Stimulated activated CD8-positive, alpha-beta memory T cell treated with anti-CD3 and anti-CD28 coated beads, Interleukin-7, amount 100 ng/mL, for 1 hour (primary cell): Measurements from ENCODE around the gene CLN5.
A peak's percentile ranks its signal among the peaks of the same experiment; 100 is the strongest.

Experiments used
- DNase-seq, 2 donors: peaks; one replicate each; pipeline ENCODE4 v3.0.0-alpha.2; 2020; ENCODE audit warnings: low read depth in 2 of 2

The CLN5 gene

DNA sequence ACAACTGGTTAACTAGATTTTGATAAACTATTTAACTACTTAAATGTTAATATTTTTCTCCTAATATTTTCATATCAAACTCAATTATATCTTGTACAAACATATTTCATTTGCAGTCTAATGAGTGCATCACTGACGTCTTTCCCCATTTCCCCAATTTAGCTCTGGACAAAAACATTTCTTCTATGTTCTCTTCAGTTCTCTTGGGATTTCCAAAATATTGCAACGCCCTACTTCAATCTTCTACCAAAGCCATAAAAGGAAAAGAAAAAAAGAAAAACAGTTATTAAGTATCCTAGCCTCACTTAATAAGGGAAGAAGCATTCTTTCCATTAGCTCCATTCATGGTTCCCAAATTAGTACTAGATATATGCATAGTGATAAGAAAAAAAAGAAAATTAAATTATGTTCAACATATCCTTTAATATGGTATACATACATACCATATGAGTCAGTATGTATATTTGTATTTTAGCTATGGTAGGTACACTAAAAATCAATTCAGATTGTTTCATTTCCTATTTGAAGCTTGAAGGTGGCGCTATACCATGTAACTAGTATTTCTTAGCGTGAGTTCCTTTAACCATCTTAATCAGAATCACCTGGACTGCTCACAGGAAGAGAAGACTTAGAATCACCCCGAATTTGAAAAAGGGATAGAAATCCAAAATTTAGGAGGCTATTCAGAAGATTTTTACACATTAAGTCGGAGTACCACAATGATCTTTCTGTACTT is 25.2 kb downstream of the CLN5 start:
- no peak for DNase-seq

DNA sequence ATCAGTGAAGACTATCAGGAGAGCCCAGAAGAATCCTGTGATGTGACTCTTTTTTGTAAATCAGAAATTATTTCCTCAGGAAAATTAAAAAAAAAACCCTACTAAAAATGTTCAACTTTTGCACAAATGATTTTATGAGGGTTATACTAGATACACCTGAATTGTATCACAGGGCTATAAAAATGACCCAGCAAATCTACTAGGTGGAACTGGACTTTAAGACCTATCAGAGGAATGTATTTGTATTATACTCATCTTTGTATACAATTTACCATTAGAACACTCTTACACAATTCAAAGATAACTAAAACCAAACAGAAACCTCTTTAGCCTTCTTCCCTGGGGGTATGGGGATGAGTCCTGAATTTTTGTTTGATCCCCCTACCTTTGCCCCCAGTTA is 27.9 kb downstream of the CLN5 start:
- DNase-seq = no peak

DNA sequence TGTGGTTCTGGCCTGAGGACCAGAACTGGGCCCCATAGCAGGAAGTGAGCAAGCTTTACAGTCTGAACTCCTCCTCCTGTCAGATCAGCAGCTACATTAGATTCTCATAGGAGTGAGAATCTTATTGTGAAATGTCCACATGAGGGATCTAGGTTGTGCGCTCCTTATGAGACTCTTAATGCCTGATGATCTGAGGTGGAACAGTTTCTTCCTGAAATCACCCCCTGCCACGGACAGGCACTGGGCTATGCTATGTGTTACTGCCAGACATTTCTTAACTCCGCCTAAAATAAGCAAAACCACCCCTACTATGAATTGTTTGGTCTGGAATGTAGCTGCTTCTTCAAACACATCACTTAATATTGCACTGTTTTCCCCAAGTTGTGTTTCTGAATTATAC is 30.5 kb downstream of the CLN5 start:
- no peak for DNase-seq

DNA sequence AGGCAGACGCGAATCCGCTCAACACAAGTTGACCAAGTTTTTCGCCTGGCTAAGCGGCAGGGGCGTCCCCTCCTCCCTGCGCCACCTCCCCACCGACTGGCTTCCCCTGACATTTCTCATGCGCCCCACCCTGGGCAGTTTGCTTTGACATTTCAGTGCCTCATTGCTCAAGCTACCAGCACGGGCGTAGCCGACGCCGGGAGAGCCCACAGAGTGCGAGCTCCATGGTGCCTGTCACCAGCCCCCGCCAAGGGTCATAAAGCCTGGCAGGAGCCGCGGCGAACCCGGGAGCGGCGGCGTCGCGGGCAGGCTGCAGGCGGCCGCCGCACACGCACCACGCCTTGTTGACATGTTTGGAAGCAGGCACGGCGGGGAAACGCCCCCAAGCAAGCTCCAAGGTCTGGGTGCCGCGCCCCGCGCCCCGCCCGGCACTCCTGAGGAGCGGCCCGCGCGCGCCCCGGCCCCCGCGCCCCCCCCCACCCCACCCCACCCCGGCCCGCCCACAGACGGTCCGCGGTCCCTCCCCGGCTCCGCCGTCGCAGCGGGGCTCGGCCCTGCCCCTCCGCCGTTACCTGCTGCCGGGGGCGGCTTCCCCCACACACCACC is 34.5 kb downstream of the CLN5 start:
- peak; percentile 47 to 49 for DNase-seq

DNA sequence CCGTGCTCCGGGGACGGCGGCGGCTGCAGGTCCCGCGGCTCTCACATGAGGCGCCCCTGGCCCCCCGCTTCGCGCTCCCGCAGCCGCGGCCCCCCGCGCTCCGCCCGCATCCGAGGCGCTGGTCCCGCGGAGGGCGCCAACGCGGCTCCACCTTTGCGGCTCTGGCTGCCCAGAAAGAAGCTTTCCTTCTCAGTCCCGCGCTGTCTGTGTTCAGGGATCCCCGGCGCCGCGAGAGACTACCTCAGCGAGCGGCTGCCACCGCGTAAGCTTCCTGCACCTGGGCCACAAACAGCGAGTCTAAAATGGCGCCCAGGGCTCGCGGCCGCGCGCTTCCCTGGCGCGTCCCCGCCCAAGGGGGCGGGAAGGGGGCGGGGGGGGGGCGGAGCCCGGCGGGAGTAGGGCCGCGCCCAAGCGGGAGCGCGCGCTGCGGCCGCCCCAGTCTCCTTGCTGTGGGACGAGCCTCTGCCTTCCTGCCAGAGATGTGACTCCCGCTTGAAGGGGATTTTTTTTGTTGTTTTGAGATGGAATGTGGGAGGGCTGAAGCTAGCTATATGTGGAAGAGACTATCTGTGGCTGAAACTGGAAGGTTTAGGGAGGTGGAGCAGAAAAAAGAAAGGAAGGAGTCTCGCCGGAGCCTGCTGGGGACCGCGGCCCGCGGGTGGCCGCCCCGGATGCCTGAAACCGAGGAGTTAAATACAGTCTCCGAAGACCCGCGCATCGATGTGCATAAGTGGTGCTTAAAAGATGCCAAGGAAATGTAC is 35.2 kb downstream of the CLN5 start, which contains the start of gene FBXL3:
Gene FBXL3 (minus strand): TSS at position 299 of the 761 bp plus-strand sequence. CDS start 5,299 bp downstream, outside the sequence.
- peak; percentile 59 to 61 for DNase-seq

DNA sequence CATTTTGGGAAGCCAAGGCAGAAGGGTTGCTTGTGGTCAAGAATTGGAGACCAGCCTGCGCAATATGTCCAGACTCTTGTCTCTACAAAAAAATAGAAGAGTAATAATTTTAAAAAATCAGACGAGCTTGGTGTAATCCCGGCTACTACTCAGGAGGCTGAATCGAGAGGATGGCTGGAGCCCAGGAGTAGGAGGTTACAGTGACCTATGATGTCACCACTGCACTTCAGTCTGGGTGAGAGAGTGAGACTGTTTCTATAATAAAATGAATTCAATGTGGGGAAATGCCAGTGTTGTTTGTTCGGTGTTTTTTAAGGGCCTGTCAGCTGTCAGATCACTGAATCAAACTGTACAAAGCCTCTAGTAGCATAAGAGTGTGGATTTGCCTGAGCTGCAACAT is 36.3 kb downstream of the CLN5 start:
- DNase-seq = no peak

DNA sequence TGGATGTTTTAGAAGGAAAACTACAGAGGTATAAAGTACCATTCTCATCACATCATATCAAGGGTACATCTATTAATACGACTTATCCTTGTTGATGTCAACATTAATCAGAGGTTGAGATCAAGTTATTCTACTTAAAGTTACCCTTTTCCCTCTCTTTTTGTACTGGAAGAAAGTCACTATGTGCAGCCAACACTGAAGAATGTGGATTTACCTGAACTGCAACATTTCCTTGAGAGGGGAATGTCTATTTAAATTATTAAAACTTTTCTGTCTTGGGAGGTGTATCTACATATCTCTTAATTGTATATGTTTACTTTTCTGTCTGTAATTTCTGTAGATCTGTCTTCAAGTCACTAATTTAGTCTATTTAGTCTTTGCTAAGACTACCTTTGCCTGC is 37.6 kb downstream of the CLN5 start:
- no peak for DNase-seq

DNA sequence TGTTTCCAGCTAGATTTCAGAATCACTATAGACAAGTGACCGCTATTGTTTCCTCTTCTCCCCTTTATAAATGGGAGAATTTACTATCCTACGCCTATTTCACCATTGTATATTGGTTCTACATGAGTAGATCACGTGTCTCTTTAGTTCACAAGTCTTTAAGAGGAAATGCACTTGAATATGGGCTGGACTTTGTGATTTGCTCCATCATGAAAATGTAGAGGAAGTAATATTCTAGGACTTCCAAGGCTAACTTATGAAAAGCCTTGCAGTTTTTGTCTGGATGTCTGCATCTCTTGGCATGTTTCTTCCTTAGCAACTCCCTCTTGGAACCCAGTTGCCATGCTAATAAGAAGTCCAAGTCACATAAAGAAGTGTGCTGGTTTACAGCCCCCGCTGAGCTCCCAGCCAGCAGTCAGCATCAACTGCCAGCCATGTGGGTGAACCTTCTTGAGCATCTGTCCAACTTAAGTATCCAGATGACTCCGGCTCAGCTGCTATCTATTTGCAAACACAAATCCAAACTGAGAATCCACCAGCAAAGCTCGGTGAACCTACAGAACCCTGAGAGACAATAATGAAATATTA is 39.9 kb downstream of the CLN5 start:
- DNase-seq = no peak

DNA sequence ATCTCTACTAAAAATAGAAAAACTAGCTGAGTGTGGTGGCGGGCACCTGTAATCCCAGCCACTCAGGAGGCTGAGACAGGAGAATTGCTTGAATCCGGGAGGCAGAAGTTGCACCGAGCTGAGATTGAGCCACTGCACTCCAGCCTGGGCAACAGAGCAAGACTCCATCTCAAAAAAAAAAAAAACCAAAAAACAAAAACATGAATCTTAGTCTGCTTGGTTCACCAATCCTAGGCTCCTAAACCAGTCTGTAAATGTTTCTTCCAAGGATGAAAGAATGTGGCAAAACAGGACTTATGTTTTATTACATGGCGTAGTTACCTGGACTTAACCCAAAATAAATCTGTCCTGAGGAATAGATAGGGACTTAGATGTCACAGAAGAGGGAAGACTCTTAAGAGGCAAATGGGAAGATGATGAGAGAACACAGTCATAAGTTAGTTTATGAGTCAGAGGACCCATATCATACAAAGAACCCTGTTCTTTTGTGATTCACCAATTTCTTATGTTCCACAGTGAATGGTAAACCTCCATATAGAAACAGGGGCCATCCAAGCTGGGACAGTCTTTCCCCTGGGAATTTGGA is 41.9 kb downstream of the CLN5 start:
- DNase-seq = no peak

DNA sequence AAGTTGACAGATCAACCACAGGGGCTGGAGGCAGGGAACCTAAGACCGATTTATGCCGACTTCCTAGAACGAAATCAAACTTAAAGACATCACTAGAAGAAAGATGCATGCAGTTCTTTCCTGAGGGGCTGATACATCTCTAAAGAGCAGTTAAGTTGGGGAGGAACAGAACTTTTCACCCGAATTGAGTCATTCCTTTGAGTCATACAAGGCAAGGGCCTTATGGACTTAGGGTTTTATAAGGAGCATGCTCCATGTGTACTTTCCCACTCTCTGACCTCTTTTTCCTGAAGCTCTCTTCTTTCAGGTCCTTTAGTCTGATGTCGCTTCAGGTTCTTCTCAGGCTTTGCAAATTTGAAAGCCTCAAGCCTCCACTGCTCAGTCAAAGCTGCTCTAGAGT is 43.0 kb downstream of the CLN5 start:
- DNase-seq = no peak

DNA sequence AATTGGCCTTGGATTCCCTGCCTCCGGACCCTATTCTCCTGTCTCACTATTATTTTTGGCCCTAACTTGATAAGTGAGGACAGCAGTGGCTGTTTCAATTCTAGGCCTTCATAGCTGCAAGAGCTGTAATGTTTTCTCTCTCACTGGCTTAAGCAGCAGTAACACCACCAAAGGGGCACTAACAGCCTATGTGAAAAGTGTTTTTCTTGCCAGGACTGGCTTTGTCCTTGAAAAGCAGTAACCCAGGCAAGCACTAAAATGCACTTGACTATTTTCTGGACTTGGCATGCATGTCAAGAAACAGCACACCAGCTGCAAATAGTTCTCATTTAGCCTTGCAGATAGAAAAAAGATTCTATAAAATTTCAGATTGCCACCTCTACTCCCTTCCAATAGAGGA is 44.4 kb downstream of the CLN5 start:
- no peak for DNase-seq

DNA sequence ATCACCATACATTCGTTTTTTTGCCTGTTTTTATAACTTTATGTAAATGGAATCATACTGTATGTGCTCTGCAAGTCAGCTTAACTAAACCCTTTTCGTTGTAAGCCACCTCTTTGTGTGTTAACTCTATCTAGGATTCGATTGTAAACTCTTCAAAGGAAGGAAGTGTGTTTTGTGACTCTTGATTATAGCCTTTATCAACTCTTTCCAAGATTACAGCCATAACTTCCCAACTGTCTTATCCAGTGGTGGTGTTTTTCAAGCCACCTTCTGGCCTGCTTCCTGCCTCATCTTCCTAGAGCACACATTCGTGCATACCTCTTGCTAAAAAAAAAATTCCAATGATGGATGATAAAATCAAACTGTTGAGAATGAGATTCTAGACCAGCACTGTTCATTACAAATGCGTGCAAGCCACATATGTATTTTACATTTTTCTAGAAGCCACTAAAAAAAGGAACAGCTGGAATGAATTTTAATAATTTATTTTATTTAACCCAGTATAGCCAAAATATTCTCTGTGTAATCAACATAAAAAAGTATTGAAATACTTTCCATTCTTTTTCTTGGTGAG is 47.1 kb downstream of the CLN5 start:
- DNase-seq = no peak

DNA sequence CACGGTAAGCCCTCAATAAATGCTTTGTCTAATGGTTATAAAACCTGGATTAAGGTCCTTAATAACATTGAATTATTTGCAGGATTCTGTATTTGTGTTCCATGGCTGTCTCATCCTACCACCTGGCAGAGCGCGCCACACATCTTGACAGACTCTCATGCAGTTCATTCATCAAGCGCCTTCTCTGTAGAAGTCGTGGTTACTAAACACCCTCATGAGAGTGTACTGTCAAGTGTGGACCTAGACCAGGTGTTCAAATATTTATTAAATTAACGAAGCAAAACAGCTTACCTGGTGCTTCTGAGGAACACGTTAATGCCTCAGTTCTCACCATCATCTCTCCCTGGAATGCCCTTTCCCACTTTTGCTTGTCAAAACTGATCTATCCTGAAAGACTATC is 48.2 kb downstream of the CLN5 start:
- no peak for DNase-seq

DNA sequence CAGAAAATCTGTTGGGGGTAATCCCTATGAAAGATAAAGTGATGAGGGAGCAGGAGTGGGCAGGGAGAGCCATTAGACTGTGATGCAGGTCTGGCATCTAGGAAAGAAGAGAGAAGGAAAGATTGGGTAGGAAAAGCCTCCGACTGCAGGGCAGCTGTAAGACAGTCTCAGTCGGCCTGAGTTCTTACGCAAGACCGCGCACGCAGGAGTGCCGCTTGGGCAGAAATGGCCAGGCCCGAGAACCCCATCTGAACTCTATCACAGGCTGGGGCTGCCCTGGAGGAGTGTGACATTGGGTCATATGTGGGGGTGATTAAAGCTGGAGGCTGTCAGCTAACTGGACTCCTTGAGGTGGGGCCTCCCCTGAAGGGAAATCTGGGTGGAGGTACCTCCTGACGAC is 49.0 kb downstream of the CLN5 start:
- DNase-seq = no peak

DNA sequence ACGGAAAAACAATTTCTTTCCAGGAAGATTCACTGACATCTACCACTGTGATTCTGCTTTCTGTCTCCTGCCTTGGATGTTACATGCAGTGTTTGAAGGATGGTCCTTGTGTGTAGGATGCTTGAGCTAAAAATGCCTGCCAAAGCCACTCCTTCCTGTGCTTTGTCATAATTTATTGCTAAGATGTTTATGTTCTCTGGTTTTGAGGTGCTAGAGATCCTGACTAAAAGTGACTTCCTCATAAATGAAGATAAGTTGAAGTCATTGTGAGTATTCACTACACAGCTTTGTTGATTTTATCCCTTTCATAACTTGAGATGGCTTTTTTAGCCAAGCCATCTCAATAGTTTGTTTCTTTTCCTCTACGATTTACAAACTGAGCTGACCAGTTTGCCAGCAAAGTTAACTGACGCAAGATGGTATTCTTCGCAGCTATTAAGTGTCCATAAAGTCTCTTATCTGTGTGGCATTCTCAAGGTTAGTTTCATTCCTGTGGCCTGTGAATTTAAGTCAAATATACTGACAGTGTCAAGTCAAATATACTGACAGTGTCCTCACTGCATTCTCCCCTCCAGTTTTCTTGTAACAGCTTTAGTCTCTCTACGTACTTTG is 50.8 kb downstream of the CLN5 start:
- DNase-seq = no peak

DNA sequence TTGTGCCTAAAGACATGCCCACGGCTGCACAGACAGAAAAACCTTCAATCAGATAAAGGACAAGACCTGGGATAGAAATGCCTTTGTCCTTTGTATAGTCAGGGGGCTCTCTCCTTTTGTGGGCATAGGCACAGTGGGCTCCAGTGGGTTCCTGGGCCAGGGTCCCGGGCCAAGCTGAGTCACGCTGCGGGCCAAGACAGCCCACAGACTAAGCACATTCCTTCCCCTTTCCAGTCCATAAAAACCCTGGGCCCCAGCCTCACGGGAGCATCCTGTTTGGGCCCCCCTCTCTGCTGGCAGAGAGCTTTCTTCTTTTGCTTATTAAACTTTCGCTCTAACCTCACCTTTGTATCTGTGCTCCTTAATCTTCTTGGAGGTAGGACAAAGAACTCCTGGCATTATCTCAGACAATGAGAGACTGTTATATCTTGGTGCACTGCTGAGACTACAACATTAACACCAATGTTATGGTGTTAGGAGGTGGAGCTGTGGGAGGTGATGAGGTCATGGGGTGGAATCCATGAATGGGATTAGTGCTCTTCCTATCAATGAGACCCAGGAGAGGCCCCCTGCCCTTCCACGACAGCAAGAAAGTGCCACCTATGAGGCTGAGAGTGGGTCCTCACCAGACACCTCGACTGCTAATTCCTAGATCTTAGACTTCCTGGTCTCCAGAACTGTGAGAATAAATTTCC is 55.9 kb downstream of the CLN5 start:
- no peak for DNase-seq

DNA sequence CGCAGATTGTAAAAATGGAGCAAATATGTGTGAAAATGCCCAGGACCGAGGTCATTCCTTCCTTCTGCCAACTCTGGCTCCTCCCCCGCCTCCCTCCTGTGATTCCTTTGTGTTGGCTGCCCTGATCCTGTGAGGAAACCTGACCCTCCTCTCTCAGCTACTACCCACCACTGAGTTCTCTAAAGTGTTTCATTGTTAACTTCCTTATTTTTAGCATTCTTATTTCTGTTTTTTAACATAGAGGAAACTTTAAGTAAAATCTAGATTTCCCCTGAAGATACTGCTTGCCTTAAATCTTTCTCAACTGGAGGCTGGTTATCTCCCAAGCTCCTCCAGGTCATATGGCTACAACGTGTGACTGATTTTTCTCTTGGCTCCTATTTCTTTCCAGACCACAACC is 56.8 kb downstream of the CLN5 start:
- DNase-seq = no peak

DNA sequence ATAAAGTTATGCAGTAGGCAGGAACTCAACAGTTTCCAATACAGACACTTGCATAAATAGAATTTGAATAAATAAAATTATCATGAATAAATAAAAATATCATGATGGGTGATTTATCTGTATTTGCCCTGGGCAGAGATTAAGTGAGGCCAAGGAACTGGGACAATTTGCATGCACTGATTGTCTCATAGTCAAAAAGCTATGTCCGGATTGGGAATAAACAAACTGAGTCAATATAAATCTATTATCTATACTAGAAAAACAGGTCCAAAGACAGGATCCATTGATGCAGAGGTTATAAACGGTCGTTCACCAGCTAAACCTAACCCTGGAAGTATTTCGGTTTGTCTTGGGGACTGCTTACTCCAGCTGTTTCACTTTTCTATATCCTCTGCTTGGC is 61.3 kb downstream of the CLN5 start:
- no peak for DNase-seq
